GM18508 (cell line): ENCODE data around the gene CEACAM20.
"Not testable (repeated sequence)": the region's sequence is repeated elsewhere in the genome, so short reads cannot be mapped to it uniquely, and the experiment has no call there.

ENCODE experiments used
- ATAC-seq: cut with Tn5 transposase; IDR thresholded peaks from one replicate; pipeline ENCODE4 v1.9.1; 2021; ENCODE audit warnings: moderate number of reproducible peaks; ENCODE audit not compliant: insufficient read depth, unreplicated experiment

Gene CEACAM20

DNA sequence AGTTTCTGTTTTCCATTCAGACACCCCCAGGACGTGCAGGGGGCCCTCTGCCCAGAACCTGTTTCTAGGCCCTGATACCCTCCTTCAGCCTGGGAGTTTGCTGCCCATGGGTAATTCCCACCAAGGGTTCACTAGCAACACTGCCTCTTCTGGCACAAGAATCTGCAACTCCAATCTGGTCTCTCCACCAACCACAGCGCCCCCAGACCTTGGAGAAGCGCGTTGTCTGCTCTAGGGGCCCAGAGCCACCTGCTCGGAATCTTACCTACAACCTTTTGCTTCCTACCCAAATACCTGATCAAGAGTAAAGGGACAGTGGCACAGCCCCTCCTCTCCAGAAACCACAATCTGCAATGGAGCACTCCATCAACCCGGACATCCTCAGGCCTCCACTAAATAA lies 29.9 kb downstream of the CEACAM20 start:
- ATAC-seq, result no peak

DNA sequence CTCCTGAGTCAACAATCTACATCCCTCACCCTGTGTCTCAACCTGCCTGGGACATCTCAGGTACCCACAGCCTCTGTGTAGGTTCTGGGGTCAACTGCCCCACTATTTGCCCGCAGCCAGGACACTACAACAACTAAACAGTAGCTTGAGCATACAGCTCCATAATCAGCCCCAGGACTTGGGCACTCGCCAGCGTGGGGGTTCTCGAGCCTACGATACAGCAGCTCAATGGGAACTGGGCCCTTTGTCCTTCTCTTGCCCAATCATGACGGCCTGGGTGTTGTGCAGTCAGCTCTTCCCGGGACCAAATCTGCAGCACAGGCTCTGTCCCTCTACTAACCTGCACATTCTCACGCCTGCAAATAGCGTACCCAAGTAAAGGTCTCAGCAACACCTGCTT lies 30.5 kb downstream of the CEACAM20 start:
- no peak for ATAC-seq

DNA sequence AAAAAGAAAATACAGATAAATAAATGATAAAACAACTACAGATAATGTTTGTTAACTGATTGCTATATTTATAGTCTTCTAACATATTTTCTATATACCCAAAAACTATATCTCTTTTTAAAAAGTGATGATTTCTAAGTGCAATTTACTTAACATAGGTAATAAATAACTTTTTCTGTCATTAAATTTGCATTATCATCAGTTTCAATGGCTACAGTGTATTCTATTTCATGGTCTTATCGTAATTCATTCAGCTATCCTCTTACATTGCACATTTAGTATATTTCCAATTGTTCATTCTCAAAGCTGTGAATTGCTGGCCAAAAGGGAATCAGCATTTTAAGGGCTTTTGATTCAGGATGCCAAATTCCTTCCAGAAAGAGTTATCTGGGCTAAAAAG lies 32.8 kb downstream of the CEACAM20 start:
- ATAC-seq, result no peak

DNA sequence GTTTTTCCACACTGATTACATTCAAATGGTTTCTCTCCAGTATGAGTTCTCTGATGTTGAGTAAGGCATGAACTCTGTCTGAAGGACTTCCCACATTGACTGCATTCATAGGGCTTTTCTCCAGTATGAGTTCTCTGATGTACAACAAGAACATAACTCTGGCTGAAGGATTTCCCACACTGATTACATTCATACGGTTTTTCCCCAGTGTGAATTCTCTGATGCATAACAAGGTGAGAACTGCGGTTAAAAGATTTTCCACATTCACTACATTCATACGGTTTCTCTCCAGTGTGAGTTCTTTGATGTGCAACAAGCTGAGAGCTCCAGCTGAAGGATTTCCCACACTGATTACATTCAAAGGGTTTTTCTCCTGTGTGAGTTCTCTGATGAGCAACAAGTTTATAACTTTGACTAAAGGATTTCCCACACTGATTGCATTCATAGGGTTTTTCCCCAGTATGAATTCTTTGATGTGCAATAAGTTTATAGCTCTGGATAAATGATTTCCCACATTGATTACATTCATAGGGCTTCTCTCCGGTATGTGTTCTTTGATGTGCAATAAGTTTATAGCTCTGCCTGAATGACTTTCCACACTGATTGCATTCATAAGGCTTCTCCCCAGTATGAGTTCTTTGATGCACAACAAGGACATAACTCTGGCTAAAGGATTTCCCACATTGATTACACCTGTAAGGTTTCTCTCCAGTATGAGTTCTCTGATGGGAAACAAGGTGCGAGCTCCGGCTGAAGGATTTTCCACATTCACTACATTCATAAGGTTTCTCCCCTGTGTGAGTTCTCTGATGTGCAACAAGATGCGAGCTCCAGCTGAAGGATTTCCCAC lies 52.7 kb downstream of the CEACAM20 start:
- no peak for ATAC-seq

DNA sequence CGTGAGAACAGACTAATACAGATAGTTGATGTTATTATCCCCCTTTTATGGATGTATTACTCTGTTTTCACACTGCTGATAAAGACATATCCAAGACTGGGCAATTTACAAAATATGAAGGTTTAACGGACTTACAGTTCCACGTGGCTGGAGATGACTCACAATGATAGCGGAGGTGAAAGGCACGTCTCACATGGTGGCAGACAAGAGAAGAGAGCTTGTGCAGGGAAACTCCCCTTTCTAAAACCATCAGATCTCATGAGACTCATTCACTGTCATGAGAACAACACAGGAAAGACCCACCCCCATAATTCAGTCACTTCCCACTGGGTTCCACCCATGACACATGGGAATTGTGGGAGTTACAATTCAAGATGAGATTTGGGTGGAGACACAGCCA lies 60.7 kb downstream of the CEACAM20 start:
- not testable (repeated sequence) for ATAC-seq

DNA sequence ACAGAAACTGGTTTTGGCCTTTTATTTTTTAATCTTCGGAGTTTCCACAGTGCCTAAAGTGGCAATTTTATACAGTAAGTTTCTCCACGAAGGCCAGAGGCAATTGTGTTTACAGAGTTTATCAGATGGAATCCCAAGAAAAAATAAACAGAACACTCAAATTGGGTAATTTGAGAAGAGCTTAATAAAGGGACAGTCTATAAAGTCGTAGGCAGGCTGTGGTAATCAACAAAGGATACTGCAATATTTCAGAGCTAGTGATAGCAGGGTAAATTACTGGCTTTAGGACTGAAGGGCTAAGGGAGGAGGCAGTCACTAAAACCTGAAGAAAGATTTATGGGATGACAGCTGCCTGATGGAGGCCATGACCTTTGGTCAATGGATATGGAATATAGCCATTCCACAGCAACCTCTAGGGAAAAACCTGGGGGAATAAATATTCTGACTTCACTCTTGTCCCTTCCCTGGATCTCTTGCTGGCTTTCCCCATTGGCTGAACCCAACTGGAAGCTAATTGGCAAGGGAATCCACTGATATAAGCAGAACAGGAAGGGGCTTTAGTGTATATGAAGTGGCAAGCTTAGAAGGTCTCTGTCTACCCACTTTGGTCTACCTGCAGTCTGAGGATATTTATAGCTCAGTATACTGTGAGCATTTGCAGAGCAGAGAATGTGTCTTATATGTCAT lies 66.7 kb downstream of the CEACAM20 start:
- ATAC-seq, result not testable (repeated sequence)
